ENCODE data around the gene LIM2. TPM values are rescaled to one million over a fixed set of nuclear protein-coding genes. Genes with fewer than 3 reads are reported as not detected.

LIM2 gene
- total RNA-seq, 1 donor from 2014 or later = not detected

DNA sequence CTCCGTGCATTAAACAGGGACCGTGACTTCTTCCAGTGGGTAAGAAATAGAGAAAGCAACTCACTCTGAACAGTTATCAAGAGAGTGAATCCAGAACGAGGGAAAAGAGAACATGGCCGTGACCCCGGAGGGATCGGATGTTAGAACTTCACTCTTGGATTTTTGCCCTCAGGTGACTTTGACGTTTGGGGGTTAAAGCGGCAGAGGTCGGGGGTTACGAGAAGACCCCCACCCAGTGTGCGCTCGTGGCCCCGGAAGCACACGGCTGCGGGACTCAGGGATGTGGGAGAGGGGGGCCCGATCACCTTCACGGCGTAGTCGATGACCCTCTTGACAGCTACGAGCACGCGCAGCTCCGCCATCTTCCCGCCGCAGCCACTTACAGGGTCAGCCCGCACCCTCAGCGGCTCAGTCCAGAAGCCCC is 21.8 kb downstream of the LIM2 start, which contains the start of gene ETFB:
Gene ETFB, minus strand, starts transcription at position 424 of the 424 bp plus-strand sequence. Its CDS starts 62 bp downstream, at position 362.
- DNase-seq = no peak

- DNase-seq = no peak
Measured at GRCh38 chr19:51365211-51365964, 22.4 kb downstream of the LIM2 start.

DNA sequence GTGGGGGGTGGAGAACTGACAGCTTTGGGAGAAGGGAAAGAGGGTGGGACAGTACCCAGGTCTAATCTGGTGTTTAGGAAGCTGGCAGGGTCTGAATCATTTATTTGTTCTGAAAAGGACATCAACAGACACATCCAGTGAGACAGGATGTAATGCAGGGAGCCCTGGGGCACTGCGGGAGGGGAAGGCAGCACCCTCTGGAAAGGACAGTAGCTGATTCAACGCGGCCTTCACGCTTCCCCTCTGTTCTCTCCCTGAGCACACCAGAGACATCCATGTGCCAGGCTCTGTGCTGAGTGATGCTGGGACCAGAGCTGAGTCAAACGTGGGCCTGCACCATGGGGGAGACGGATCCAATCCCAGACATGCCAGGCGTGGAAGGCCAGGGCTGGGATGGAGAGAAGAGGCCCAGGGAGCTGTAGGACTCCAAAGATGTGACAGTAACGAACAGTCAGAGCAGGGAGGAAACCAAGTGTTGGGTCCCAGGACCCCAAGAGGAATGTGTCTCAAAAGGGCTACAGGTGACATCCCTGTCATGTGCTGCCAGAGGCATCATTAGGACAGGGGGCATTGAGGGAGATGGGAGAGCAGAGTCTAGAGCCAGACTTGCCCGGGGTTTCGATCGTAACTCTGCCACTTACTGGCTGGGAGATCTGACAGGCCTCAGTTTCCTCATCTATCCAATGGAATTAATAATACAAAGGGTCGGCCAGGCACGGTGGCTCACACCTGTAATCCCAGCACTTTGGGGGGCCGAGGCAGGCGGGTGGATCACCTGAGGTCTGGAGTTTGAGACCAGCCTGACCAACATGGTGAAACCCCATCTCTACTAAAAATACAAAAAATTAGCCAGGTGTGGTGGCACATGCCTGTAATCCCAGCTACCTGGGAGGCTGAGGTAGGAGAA is 23.3 kb downstream of the LIM2 start:
- no peak for DNase-seq

GRCh38 chr19:51361239-51361638 is 26.5 kb downstream of the LIM2 start:
- DNase-seq = no peak

- DNase-seq = peak; percentile 32
Measured at GRCh38 chr19:51359294-51359693, 28.5 kb downstream of the LIM2 start.

- no peak for DNase-seq
Measured at GRCh38 chr19:51357952-51358351, 29.8 kb downstream of the LIM2 start.

DNA sequence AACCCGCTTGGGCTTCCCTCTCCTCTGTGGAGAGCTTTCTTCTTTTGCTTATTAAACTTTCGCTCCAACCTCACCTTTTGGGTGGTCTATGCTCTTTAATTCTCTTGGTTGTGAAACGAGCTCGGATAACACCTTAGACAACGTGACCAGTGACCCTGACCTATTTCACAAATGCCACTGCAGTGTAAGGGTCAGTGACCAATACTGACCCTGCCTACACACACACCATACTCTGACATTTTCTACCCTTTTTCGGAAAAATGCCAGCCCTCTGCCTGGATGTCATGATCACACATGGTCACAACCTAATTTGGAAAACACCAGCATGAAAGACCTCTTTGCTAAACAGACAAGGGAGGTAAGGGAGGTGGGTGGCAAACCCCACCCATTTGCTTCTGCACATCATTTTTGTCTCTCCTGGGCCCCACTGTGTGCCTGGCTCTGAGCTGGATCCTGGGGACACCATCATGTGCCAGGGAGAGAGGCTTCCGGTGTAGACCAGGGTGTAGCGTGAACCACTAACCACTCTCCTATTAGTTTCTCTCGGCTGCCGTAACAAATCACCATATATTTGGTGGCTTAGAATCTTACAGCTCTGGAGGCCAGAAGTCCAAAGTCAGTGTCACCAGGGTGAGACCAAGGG is 31.5 kb downstream of the LIM2 start:
- no peak for DNase-seq

GRCh38 chr19:51354742-51355148 is 33.0 kb downstream of the LIM2 start:
- peak; percentile 8 for DNase-seq

DNA sequence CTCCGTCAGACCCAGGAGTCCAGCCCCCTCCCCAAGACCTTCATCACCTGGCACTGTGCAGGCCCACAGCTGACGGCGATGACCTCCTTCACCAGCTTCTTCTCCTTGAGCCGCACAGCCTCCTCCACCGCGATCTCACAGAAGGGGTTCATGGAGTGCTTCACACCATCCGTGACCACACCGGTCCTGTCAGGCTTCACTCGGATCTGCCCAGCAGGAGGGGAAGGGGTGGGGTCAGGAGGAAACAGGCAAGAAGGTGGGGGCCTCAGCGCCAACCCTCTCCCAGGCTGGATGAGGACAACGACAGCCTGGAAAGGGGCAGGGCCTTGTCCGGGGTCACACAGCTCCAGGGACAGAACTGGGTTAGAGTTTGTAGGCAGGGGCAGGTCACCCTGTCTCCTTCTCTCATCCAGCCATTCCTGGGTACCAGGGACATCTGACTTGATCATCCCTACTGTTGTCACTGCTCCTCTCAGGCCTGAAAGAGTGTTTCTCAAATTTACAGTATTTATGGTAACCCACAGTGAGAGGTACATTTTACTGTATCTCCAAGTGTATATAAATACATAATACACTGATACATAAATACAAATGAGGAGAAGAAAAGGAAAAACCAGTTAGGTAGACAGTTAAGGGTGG is 33.6 kb downstream of the LIM2 start:
- no peak for DNase-seq

DNA sequence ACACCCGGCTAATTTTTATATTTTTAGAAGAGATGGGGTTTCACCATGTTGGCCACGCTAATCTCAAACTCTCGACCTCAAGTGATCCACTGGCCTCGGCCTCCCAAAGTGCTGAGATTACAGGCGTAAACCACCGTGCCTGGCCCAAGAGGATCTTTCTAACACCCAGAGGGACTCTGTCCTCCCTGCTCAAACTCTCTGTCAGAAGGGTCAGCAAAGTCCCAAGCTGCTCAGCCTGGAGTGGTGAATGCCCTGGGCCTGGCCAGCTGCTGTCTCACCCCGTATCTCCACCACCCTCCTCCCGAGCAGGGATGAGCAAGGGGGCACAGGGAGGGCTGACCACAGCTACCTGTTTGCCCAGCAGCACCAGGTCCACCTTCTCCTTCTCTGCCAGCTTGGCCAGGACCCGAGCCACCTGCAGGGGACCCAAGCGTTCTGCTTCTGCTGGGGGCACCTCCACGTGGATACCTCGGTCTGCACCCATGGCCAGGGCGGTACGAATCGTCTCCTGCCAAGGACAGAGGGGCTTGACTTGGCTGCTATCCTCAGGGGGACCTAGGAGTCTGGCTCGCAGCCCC is 34.9 kb downstream of the LIM2 start:
- DNase-seq = no peak

GRCh38 chr19:51351266-51351990 is 36.3 kb downstream of the LIM2 start:
- DNase-seq = no peak

DNA sequence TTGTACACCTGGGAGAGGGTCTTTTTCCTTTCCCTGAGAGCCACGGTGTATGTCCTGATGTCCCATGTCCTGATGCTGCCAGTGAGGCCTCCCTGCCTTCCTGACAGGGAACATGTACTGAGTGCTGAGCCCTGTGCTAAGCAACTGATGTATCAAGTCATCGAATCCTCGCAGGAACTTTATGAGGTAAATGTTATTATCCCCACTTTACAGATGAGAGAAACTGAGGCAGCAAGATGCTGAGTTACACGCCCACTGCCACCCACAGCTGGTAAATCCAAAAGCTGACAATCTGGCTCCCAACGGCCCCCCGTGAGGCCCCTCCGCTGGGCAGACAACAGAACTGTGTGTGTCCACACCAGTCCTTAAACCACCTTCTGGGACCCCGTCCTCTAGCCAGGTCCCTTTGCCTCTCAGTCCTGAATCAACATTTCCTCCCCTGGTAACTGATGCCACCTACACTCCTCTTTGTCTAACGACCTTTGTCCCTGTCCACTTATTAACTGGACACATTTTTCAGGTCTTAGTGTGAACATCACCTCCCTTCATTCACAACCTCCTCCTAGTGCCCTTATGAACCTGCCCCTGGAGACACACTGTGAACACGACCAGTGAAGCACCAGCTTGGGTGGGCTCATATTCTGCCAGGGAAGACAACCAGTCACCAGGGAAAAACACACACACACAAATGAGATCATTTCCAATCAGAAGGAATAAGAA is 40.4 kb downstream of the LIM2 start:
- no peak for DNase-seq

DNA sequence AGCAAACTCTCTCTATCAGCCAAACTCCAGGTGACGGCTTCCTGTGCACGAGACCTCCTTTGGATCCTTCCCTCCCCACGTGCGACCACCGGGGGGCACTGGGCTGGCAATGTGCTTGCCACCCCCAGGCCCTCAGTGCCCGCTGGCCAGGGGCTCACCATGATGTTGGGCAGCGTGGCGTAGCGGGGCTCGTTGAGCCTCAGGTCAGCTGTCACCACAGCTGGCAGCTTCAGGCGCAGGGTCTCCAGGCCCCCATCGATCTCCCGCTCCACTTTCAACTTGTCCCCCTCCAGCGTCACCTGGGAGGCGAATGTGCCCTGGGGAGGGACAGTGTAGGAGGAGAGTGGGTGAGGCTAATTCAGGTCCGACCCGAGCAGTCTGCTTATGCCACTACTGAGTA is 41.0 kb downstream of the LIM2 start:
- no peak for DNase-seq

DNA sequence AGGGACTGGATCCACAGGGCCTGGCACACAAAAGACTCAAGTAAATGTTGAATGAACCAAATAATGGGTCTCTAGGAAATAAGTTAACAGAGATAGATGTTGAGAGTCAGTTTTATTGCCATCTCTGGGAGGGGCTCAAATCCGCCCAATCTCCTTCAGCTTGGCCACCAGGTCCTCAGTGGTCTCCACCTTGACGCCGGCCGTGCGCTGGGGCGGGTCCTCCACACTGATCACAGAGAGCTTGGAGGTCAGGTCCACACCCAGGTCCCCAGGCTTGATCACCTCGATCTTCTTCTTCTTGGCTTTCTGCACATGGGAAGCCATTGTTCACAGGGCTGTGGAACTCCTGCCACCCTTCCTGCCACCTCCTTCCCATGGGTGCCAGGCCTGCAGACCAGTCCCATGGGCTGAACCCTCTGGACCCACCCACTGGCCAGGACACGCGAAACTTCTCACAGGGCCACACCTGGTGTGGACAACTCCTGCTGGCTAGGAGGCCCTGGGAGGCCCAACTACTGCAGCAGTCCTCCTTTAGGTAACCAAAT is 42.6 kb downstream of the LIM2 start:
- no peak for DNase-seq

- no peak for DNase-seq
Measured at GRCh38 chr19:51342631-51343569, 44.9 kb downstream of the LIM2 start.

GRCh38 chr19:51341976-51342580 is 45.7 kb downstream of the LIM2 start, which contains the start of gene VSIG10L:
Gene VSIG10L, minus strand, starts transcription at chr19:51342139. Its CDS starts 15 bp downstream, at chr19:51342124.
- DNase-seq = no peak

GRCh38 chr19:51341066-51341465 is 46.7 kb downstream of the LIM2 start:
- DNase-seq = no peak

Data from skin of body (tissue), 2 donors.